ENCODE measurements around the gene STXBP6. TPM values are rescaled to one million over a fixed set of nuclear protein-coding genes. Genes with fewer than 3 reads are reported as not detected.

STXBP6 gene
- total RNA-seq, 1 experiment from 2014 or later, result 6.4 TPM

DNA sequence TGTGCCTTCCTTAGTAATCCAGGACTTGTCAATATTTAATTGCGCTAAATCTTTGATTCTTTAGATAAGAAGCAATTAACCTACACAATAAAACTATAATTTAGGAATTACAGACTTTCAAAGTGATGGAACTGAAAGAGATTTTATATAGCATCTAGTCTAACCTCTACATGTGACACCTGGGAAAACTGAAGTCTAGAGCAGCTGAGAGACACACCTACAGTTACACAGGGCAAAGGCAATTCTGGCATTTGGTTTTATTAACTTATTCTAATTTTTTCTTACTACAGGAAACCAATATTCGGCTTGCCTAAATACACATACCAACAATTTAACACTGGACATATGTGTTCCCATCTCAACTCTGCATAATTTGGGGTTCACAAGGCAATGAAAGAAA, 196.5 kb downstream of the STXBP6 start:
- TF ChIP-seq, protein P1, sequence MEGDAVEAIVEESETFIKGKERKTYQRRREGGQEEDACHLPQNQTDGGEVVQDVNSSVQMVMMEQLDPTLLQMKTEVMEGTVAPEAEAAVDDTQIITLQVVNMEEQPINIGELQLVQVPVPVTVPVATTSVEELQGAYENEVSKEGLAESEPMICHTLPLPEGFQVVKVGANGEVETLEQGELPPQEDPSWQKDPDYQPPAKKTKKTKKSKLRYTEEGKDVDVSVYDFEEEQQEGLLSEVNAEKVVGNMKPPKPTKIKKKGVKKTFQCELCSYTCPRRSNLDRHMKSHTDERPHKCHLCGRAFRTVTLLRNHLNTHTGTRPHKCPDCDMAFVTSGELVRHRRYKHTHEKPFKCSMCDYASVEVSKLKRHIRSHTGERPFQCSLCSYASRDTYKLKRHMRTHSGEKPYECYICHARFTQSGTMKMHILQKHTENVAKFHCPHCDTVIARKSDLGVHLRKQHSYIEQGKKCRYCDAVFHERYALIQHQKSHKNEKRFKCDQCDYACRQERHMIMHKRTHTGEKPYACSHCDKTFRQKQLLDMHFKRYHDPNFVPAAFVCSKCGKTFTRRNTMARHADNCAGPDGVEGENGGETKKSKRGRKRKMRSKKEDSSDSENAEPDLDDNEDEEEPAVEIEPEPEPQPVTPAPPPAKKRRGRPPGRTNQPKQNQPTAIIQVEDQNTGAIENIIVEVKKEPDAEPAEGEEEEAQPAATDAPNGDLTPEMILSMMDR (IDR thresholded peaks at IDR 0.05; ENCODE audit: unreplicated experiment), result no peak
- no peaks in the 10 kb centered on the region for H3K9me3 Mint-ChIP-seq (ENCODE audit: low read depth, unreplicated experiment)
- no peak for DNase-seq

DNA sequence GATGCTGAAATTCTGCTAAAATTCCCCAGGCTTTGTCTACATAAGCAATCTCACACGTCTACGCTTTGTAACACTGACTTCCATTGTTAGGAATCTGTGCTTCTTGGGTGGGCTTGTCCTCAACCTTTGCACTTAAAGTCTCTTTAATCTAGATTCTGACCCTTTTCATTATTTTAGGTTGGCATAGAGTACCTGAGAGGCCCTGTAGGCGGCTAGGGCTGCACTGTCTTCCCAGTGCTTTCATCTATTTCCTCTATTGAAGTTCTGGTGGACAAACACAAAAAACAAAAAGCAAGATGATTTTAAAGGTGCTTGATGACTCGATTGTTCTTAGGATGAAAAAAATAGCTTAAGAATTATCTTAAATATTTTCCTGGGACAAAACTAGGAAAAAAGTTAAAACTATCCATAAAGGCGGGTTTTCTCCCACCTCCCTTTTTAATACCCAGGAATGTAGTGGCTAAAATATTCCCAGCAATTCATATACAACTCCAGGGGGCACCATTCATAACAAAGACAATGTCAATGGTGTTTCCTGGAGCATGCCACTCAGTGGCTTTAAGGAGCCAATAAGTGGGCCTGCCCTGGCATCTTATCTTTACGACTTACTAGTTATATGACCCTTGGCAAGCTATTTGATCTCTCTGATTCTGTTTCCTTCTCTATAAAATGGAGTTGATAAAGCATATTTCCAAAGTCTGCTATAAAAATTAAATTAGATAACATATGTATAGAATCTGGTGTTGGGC, 197.5 kb downstream of the STXBP6 start:
- TF ChIP-seq, protein P1 (IDR thresholded peaks at IDR 0.05; ENCODE audit: unreplicated experiment), result no peak
- peak overlapping the region; percentile 56 for H3K27ac Mint-ChIP-seq (ENCODE audit: unreplicated experiment)
- H3K4me1 Mint-ChIP-seq (ENCODE audit: low read depth, unreplicated experiment), result peaks cover 27% of the 10 kb centered on the region
- H3K9me3 Mint-ChIP-seq (ENCODE audit: low read depth, unreplicated experiment), result no peaks in the 10 kb centered on the region
- DNase-seq, result no peak
- CTCF ChIA-PET, result interaction anchor here (0.5 to 1.0 kb wide), 3 partner anchors 12 to 712 kb away, joined by 3 to 5 read pairs (median 3); no protein-coding TSS in a partner anchor
- no peaks in the 10 kb centered on the region for H3K36me3 Mint-ChIP-seq (ENCODE audit: insufficient read depth, unreplicated experiment)
- no TSS peak for BruUV-seq (replicated peaks)
- H3K27me3 Mint-ChIP-seq (ENCODE audit: unreplicated experiment), result no peaks in the 10 kb centered on the region
- intact Hi-C loops (cut with micrococcal nuclease; ENCODE audit: unreplicated experiment), result no loop called here
- peak overlapping the region; percentile 13 for H3K4me3 Mint-ChIP-seq (ENCODE audit: low read depth, unreplicated experiment)

More for the DNA sequence above, 196.5 kb downstream of the STXBP6 start:
- BruUV-seq (replicated peaks), result no TSS peak
- H3K36me3 Mint-ChIP-seq (ENCODE audit: insufficient read depth, unreplicated experiment), result no peaks in the 10 kb centered on the region
- no peak overlapping the region for H3K27ac Mint-ChIP-seq (ENCODE audit: unreplicated experiment)
- CTCF ChIA-PET, result no interaction called here
- H3K4me3 Mint-ChIP-seq (ENCODE audit: low read depth, unreplicated experiment), result no peak overlapping the region
- intact Hi-C loops (cut with micrococcal nuclease; ENCODE audit: unreplicated experiment), result no loop called here
- H3K27me3 Mint-ChIP-seq (ENCODE audit: unreplicated experiment), result no peaks in the 10 kb centered on the region
- H3K4me1 Mint-ChIP-seq (ENCODE audit: low read depth, unreplicated experiment), result peaks cover 25% of the 10 kb centered on the region

DNA sequence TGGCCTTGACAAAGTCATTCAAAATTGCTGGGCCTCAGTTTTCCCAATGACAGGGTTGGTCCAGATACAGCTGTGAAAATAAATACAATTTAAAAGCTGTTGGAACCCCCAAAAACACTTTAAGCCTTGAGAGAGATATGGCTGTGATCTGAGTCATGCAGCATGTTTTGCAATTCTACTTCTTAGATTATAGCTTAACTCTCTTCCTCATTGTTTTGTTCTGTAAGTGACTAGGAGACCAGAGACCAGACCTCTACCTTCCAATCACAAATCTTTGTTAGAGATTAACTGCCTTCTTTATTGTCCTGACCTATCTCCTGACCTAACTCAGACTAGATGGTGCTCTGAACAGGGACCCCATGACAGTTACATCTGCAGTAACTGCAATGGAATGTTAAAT, 198.1 kb downstream of the STXBP6 start:
- Mint-ChIP-seq H3K36me3 (ENCODE audit: insufficient read depth, unreplicated experiment) (no peaks in the 10 kb centered on the region), H3K27me3 (ENCODE audit: unreplicated experiment) (no peaks in the 10 kb centered on the region), H3K9me3 (ENCODE audit: low read depth, unreplicated experiment) (no peaks in the 10 kb centered on the region), H3K27ac (ENCODE audit: unreplicated experiment) (peak overlapping the region; percentile 56), H3K4me3 (ENCODE audit: low read depth, unreplicated experiment) (peak overlapping the region; percentile 13), H3K4me1 (ENCODE audit: low read depth, unreplicated experiment) (peaks cover 27% of the 10 kb centered on the region)
- BruUV-seq (replicated peaks), result no TSS peak
- CTCF ChIA-PET, result interaction anchor here (0.5 to 1.0 kb wide), 4 partner anchors 9 to 712 kb away, joined by 3 to 5 read pairs (median 3); no protein-coding TSS in a partner anchor
- TF ChIP-seq, protein P1 (IDR thresholded peaks at IDR 0.05; ENCODE audit: unreplicated experiment), result no peak
- DNase-seq, result no peak
- intact Hi-C loops (cut with micrococcal nuclease; ENCODE audit: unreplicated experiment), result no loop called here

DNA sequence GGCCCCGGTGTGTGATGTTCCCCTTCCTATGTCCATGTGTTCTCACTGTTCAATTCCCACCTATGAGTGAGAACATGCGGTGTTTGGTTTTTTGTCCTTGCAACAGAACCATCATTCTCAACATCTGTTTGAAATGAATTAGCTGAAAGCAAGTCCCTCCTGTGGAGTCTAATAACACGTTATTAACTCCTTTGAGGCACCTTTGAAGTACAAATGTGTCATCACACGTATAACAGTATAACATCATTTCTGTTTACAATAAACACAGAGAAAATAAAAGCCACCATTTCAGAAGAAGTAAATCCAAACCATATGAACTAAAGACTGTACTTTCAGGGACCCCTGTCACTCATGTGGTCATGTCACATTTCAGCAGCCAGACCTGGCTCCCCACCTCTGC, 198.5 kb downstream of the STXBP6 start:
- H3K27ac Mint-ChIP-seq (ENCODE audit: unreplicated experiment), result peak overlapping the region; percentile 47

More for the DNA sequence above, 198.5 kb downstream of the STXBP6 start:
- TF ChIP-seq, protein P1 (IDR thresholded peaks at IDR 0.05; ENCODE audit: unreplicated experiment), result no peak
- H3K36me3 Mint-ChIP-seq (ENCODE audit: insufficient read depth, unreplicated experiment), result no peaks in the 10 kb centered on the region
- H3K9me3 Mint-ChIP-seq (ENCODE audit: low read depth, unreplicated experiment), result no peaks in the 10 kb centered on the region
- no TSS peak for BruUV-seq (replicated peaks)
- H3K4me3 Mint-ChIP-seq (ENCODE audit: low read depth, unreplicated experiment), result no peak overlapping the region
- CTCF ChIA-PET, result interaction anchor here (0.8 to 1.0 kb wide), 2 partner anchors 9 to 11 kb away, joined by 3 to 5 read pairs; no protein-coding TSS in a partner anchor
- DNase-seq, result no peak
- H3K27me3 Mint-ChIP-seq (ENCODE audit: unreplicated experiment), result no peaks in the 10 kb centered on the region
- intact Hi-C loops (cut with micrococcal nuclease; ENCODE audit: unreplicated experiment), result no loop called here
- H3K4me1 Mint-ChIP-seq (ENCODE audit: low read depth, unreplicated experiment), result peaks cover 29% of the 10 kb centered on the region

All from Calu3 (cell line).